Fibroblast of skin of scalp (primary cell): ENCODE measurements around the gene RGCC. TPM values are rescaled to one million over a fixed set of nuclear protein-coding genes. Genes with fewer than 3 reads are reported as not detected.
"Not testable (repeated sequence)": the region's sequence is repeated elsewhere in the genome, so short reads cannot be mapped to it uniquely, and the experiment has no call there.

ENCODE experiments used
- DNase-seq: peaks from one replicate; pipeline ENCODE4 v3.0.0-alpha.2; 2013
- polyA plus RNA-seq, 2 experiments: library from polyadenylated mRNA; unstranded; fragments of 120-200 nt; gene quantifications; one replicate each; pipeline ENCODE4 v1.2.1, GENCODE V29; 2013; ENCODE audit not compliant: insufficient read length in 2 of 2

RGCC gene
- 3.3 TPM for polyA plus RNA-seq (2013, experiment 1 of 2; ENCODE audit: insufficient read length)
- 3.2 TPM for polyA plus RNA-seq (2013, experiment 2 of 2; ENCODE audit: insufficient read length)

GRCh38 chr13:41456768-41457588 lies at the start of gene RGCC:
Gene RGCC, plus strand, starts transcription at chr13:41457550. Its CDS starts 158 bp downstream, at chr13:41457708.
- peak; percentile 45 for DNase-seq

GRCh38 chr13:41408121-41408520 lies 49.2 kb upstream of the RGCC start:
- DNase-seq: no peak

GRCh38 chr13:41408746-41409145 lies 48.6 kb upstream of the RGCC start:
- DNase-seq: no peak

GRCh38 chr13:41409611-41410010 lies 47.7 kb upstream of the RGCC start:
- no peak for DNase-seq

- DNase-seq: no peak
Observed at GRCh38 chr13:41411060-41411459, 46.3 kb upstream of the RGCC start.

GRCh38 chr13:41411522-41411921 lies 45.8 kb upstream of the RGCC start:
- DNase-seq: peak; percentile 73

GRCh38 chr13:41413872-41414271 lies 43.5 kb upstream of the RGCC start:
- DNase-seq: no peak

- DNase-seq: no peak
Observed at GRCh38 chr13:41416276-41416675, 41.1 kb upstream of the RGCC start.

- peak; percentile 87 for DNase-seq
Observed at GRCh38 chr13:41418027-41418426, 39.3 kb upstream of the RGCC start.

GRCh38 chr13:41418731-41419130 lies 38.6 kb upstream of the RGCC start:
- no peak for DNase-seq

GRCh38 chr13:41419206-41419605 lies 38.1 kb upstream of the RGCC start:
- no peak for DNase-seq

GRCh38 chr13:41420146-41420545 lies 37.2 kb upstream of the RGCC start:
- no peak for DNase-seq

GRCh38 chr13:41421330-41421729 lies 36.0 kb upstream of the RGCC start:
- not testable (repeated sequence) for DNase-seq

GRCh38 chr13:41421983-41422382 lies 35.4 kb upstream of the RGCC start:
- not testable (repeated sequence) for DNase-seq

GRCh38 chr13:41423259-41423658 lies 34.1 kb upstream of the RGCC start:
- DNase-seq: not testable (repeated sequence)

- DNase-seq: not testable (repeated sequence)
Observed at GRCh38 chr13:41424675-41425074, 32.7 kb upstream of the RGCC start.

GRCh38 chr13:41426047-41426446 lies 31.3 kb upstream of the RGCC start:
- DNase-seq: no peak

GRCh38 chr13:41427666-41428065 lies 29.7 kb upstream of the RGCC start:
- DNase-seq: no peak

- no peak for DNase-seq
Observed at GRCh38 chr13:41428155-41428554, 29.2 kb upstream of the RGCC start.

- DNase-seq: peak; percentile 34
Observed at GRCh38 chr13:41434030-41434429, 23.3 kb upstream of the RGCC start.

- DNase-seq: no peak
Observed at GRCh38 chr13:41434831-41435520, 22.4 kb upstream of the RGCC start.

GRCh38 chr13:41443969-41444368 lies 13.4 kb upstream of the RGCC start:
- no peak for DNase-seq

- DNase-seq: no peak
Observed at GRCh38 chr13:41452462-41452861, 4.9 kb upstream of the RGCC start.

- no peak for DNase-seq
Observed at GRCh38 chr13:41453620-41454019, 3.7 kb upstream of the RGCC start.
